ENCODE results near the gene ZMYND8.
A peak's percentile ranks its signal among the peaks of the same experiment; 100 is the strongest.

Gene ZMYND8

GRCh38 chr20:47359530-47360296, 3.2 kb upstream of the ZMYND8 start:
- in situ Hi-C loops (cut with HindIII; ENCODE audit: low sequenced_read_pairs): no loop called here
- DNase-seq (ENCODE audit: low read depth, low spot score): no peak
- no peak for TF ChIP-seq CTCF (IDR thresholded peaks at IDR 0.05; ENCODE audit: low read depth, low read length)
- H3K4me3 ChIP-seq (ENCODE audit: low read depth, low read length): no peak overlapping the region

GRCh38 chr20:47358672-47359529, 2.4 kb upstream of the ZMYND8 start:
- in situ Hi-C loops (cut with HindIII; ENCODE audit: low sequenced_read_pairs): no loop called here
- peak; percentile 93 for DNase-seq (ENCODE audit: low read depth, low spot score)
- H3K4me3 ChIP-seq (ENCODE audit: low read depth, low read length): no peak overlapping the region
- TF ChIP-seq CTCF (IDR thresholded peaks at IDR 0.05; ENCODE audit: low read depth, low read length): no peak

GRCh38 chr20:47358039-47358671, 1.7 kb upstream of the ZMYND8 start:
- no peak for TF ChIP-seq CTCF (IDR thresholded peaks at IDR 0.05; ENCODE audit: low read depth, low read length)
- H3K4me3 ChIP-seq (ENCODE audit: low read depth, low read length): no peak overlapping the region
- peak; percentile 13 for DNase-seq (ENCODE audit: low read depth, low spot score)
- in situ Hi-C loops (cut with HindIII; ENCODE audit: low sequenced_read_pairs): no loop called here

- no peak overlapping the region for H3K4me3 ChIP-seq (ENCODE audit: low read depth, low read length)
- TF ChIP-seq CTCF (IDR thresholded peaks at IDR 0.05; ENCODE audit: low read depth, low read length): no peak
Observed at GRCh38 chr20:47357296-47358038, 968 bp upstream of the ZMYND8 start.

GRCh38 chr20:47356220-47356525, 326 bp downstream of the ZMYND8 start:
- H3K4me3 ChIP-seq (ENCODE audit: low read depth, low read length): peak overlapping the region; percentile 19
- no peak for TF ChIP-seq CTCF (IDR thresholded peaks at IDR 0.05; ENCODE audit: low read depth, low read length)
- DNase-seq (ENCODE audit: low read depth, low spot score): no peak
- in situ Hi-C loops (cut with HindIII; ENCODE audit: low sequenced_read_pairs): no loop called here

More at GRCh38 chr20:47357296-47358038, 968 bp upstream of the ZMYND8 start:
- in situ Hi-C loops (cut with HindIII; ENCODE audit: low sequenced_read_pairs): no loop called here
- peak; percentile 87 for DNase-seq (ENCODE audit: low read depth, low spot score)

Data from astrocyte of the spinal cord (primary cell).